ENCODE measurements around the gene PHAX. TPM values are rescaled to one million over a fixed set of nuclear protein-coding genes. Genes with fewer than 3 reads are reported as not detected.
"Not testable (repeated sequence)": the region's sequence is repeated elsewhere in the genome, so short reads cannot be mapped to it uniquely, and the experiment has no call there.

Gene PHAX
- total RNA-seq, 1 donor from 2014 or later = 27.6 TPM

DNA sequence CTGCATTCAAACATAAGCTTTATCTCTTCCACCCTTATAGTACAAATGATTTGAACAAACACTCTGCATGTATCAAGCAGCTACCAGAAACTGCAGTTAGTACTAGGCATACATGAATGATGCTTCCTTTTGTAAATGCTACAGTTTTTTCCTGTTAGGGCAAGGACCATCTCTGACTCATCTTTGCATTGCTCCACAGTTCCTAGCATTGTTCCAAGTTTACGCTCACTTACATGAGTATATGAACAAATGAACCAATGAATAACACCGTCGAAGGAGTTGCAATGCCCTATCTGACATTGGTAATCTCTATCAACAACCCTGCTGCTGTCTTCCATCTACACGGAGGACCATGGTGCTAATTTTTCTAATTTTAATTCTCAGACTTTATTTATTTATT is 3.6 kb upstream of the PHAX start:
- ATAC-seq = no peak
- no peak for DNase-seq (ENCODE audit: missing footprints)
- intact Hi-C loops (cut with DNase I) = loop anchor here (5.0 kb wide), 1 partner anchor 245 kb away; no protein-coding TSS in a partner anchor

DNA sequence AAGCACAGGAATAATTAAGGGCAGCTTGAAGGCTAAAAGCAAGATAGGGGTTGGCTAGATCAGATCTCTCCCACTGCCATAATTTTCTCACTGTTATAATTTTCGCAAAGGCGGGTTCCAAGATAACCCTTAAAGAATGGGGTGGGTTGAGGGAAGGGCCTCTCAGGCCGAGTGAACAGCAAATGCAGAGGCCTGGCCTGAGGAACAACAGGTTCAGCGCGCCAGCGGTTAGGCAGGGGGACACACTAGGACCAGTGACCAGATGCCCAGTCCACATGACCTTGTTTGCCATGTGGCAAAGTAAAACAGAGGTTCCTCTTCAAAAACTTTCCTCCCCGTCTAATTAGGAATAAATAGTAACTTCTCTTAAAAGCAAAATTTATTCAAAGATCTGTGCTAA is 1.2 kb upstream of the PHAX start:
- no peak for DNase-seq (ENCODE audit: missing footprints)
- intact Hi-C loops (cut with DNase I) = loop anchor here (5.0 kb wide), 1 partner anchor 247 kb away; no protein-coding TSS in a partner anchor
- no peak for ATAC-seq

DNA sequence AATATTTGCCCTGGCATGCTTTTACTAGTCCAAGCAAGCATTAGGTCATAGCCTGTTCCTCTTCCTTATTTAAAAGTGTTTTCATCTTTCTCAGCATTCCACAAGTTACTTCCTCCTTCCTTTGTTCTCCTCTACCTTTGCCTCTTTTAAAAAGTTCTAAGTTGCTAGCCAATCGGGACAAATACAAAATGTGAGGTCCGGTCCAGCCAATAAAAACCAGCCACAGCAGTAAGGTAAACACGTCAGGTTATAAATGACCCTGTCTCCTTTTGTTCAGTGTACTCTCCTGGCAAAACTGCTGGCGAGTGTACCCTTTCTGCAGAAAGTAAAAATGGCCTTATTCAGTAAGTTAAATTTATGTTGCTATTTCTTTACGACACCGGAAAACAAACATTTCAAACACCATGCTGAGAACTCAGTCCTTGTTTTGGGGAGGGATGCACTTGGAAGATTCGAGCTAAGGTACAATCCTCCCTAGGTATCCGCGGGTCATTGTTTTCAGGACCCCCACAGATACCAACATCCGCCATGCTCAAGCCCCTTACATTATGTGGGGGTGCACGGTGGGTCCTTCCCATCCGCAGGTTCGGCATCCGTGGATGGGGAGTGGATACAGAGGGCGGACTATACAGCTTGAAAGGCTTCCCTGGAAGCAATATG is 646 bp upstream of the PHAX start:
- not testable (repeated sequence) for ATAC-seq; DNase-seq (ENCODE audit: missing footprints)
- intact Hi-C loops (cut with DNase I) = loop anchor here (5.0 kb wide), 1 partner anchor 248 kb away; no protein-coding TSS in a partner anchor

DNA sequence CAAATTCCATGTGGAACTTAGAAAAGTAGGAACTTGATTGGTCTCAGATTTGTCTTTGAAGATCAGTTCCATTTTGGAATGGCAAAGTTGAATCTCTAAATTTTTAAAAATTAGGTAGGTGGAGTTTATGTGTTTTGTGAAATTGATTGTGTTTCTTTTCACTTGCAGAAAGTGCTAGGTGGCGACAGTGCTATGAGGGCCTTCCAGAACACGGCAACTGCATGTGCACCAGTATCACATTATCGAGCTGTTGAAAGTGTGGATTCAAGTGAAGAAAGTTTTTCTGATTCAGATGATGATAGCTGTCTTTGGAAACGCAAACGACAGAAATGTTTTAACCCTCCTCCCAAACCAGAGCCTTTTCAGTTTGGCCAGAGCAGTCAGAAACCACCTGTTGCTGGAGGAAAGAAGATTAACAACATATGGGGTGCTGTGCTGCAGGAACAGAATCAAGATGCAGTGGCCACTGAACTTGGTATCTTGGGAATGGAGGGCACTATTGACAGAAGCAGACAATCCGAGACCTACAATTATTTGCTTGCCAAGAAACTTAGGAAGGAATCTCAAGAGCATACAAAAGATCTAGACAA is 2.8 kb downstream of the PHAX start:
- no peak for ATAC-seq
- DNase-seq (ENCODE audit: missing footprints) = no peak
- intact Hi-C loops (cut with DNase I) = no loop called here

DNA sequence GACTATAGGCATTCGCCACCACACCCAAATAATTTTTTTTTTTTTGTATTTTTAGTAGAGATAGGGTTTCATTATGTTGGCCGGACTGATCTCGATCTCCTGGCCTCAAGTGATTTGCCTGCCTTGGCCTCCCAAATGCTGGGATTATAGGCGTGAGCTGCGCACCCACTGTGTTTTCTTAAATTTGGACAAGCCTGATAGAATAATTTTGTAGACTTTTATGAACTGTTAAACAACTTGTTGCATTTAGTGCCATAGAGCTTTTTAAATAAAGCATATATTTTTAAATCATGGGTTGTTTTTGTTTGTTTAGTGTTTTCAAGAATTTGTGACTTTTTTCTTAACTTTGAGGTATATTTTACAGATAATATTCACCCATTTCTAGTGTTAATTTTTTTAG is 4.8 kb downstream of the PHAX start:
- ATAC-seq = no peak
- intact Hi-C loops (cut with DNase I) = no loop called here
- no peak for DNase-seq (ENCODE audit: missing footprints)

DNA sequence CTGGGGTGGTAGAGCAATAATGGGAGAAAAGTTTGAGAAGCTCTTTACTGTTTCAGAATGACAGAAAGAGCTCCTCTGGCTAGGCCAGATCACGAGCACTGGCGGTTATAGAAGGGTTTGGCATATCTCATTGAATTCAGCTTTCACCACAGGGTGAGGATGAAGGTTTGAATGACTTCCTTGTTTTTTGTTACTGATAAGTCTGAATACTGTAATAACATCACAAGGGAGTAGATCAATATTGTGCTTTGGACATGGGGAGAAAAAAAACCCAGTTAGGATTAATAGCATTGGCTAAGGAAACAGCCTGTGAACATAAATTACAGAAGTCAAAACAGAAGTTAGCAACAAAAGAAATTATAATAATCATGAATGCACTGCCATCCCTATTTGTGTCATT is 9.4 kb downstream of the PHAX start:
- intact Hi-C loops (cut with DNase I) = no loop called here
- no peak for DNase-seq (ENCODE audit: missing footprints)
- no peak for ATAC-seq

DNA sequence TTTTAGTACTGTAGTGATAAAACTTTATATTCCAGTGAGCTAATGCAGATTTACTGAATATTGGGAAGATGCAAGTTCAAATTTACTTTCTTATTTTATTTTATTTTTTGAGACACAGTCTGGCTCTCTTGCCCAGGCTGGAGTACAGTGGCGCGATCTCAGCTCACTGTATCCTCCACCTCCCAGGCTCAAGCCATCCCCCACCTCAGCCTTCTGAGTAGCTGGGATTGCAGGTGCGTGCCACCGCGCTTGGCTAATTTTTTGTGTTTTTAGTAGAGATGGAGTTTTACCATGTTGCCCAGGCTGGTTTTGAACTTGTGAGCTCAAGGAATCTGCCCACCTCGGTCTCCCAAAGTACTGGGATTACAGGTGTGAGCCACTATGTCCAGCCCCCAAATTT is 9.9 kb downstream of the PHAX start:
- intact Hi-C loops (cut with DNase I) = no loop called here

DNA sequence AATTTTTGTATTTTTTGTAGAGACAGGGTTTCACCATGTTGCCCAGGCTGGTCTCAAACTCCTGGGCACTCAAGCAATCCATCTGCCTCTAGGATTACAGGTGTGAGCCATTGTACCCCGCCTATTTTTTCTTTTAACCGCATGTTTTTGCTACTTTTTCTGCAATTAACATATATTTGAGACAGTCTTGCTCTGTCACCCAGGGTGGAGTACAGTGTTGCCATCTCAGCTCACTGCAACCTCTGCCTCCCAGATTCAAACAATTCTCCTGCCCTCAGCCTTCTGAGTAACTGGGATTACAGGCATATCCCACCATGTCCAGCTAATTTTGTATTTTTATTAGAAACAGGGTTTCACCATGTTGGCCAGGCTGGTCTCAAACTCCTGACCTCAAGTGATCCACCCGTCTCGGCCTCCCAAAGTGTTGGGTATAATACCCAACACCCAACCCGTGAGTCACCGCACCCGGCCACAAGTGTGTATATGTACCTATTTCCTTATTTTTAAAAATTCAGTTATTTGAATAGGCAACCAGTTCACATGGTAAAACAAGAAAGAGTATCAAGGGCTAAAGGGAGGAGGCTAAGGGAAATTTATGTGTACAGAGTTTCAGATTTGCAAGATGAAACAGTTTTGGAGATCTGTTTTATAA is 13.3 kb downstream of the PHAX start:
- DNase-seq (ENCODE audit: missing footprints) (no peak), ATAC-seq (no peak)
- intact Hi-C loops (cut with DNase I) = no loop called here

More for the DNA sequence above, 9.9 kb downstream of the PHAX start:
- ATAC-seq (no peak), DNase-seq (ENCODE audit: missing footprints) (no peak)

DNA sequence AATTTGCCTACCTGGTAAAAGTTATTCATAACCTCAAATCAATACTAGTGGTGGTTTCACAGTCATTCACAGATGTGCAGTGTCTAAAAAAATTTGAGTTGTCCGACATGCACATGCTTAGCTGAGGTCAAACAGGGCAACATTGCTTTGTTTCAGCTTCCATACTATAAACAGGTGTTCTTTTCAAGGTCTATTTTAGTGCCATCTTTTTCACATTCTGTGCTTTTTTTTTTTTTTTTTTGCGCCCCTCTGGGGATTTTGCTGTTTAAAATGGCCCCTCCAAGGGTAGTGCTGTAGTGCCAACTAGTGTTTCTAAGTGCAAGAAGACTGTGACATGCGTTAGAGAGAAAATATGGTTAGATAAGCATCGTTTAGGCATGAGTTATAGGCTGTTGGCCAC is 14.5 kb downstream of the PHAX start:
- intact Hi-C loops (cut with DNase I) = no loop called here
- no peak for ATAC-seq
- DNase-seq (ENCODE audit: missing footprints) = no peak

DNA sequence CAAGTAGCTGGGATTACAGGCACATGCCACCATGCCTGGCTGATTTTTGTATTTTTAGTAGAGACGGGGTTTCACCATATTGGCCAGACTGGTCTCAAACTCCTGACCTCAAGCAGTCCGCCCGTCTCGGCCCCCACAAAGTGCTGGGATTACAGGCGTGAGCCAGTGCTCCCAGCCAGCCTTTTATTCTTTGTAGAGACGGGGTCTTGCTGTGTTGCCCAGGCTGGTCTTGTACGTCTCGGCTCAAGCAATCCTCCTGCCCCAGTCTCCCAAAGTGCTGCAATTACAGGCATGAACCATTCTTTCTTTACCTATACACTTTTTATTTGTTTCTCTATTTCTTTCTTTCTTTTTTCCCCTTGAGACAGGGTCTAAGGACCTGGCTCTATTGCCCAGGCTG is 16.9 kb downstream of the PHAX start:
- DNase-seq (ENCODE audit: missing footprints); ATAC-seq; intact Hi-C loops (cut with DNase I): not testable (repeated sequence)

DNA sequence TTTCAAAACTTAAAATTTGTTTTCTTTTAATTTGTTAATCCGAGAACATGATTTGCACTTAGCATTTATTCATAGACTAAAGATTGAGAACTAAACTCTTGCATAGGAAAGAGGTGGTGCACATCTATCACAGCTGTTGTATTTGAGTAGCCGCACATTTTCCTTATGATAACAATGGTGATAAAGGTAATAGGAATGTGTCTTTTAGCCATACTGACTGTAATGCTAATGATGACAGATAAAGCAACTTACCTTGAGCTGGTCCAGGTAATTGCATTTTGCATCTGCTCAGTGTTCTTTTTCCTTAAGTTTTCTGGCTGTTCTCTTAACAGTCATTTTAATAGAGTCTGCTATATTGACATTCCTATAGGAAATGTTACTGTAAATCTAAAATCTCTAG is 19.0 kb downstream of the PHAX start:
- intact Hi-C loops (cut with DNase I) = no loop called here
- no peak for ATAC-seq
- DNase-seq (ENCODE audit: missing footprints) = no peak

DNA sequence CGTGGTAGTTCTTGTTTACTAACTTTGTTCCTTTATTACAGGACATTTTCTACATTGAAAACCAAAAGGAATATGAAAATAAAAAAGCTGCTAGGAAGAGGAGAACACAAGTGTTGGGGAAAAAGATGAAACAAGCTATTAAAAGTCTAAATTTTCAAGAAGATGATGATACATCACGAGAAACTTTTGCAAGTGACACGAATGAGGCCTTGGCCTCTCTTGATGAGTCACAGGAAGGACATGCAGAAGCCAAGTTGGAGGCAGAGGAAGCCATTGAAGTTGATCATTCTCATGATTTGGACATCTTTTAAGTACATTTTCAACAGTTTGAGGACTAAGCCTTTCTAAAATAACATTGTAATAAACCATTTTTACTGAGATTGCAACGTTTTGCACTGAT is 23.8 kb downstream of the PHAX start:
- DNase-seq (ENCODE audit: missing footprints) (no peak), ATAC-seq (no peak)
- intact Hi-C loops (cut with DNase I) = no loop called here

DNA sequence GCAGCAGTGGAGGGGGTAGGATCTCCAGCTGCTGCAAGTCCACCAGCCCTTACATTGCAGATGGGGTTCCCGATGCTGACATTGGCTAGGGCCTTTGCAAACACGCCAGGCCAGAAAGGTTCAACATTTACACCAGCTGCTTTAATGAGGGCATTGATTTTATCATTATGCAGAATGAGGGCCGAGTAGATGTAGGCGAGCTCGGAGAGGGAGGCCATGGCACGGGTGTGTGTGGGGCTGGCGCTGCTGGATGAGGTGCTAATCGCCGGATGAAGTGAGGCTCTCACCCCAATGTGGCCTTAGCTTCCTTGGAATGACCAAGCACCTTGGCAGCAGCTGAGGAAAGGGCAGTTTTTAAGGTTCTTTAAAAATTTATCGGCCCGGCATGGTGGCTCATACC is 27.4 kb downstream of the PHAX start:
- DNase-seq (ENCODE audit: missing footprints) (no peak), ATAC-seq (no peak)

DNA sequence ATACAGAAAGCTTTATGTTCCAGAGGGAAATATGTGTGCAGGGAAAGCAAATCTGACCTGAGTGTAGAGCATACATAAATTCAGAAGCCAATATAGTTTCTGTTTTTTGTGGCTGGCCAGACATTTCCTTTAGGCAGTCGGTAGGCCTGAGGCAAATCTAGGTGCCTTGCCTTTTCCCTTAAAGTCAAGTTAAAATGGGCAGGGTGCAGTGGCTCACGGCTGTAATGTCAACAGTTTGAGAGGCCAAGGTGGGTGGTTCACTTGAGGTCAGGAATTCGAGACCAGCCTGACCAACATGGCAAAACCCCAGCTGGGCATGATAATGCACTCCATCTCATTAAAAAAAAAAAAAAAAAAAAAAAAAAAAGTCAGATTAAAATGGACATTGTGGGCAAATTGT is 31.2 kb downstream of the PHAX start:
- ATAC-seq (no peak), DNase-seq (ENCODE audit: missing footprints) (no peak)
- intact Hi-C loops (cut with DNase I) = no loop called here

More for the DNA sequence above, 27.4 kb downstream of the PHAX start:
- intact Hi-C loops (cut with DNase I) = no loop called here

DNA sequence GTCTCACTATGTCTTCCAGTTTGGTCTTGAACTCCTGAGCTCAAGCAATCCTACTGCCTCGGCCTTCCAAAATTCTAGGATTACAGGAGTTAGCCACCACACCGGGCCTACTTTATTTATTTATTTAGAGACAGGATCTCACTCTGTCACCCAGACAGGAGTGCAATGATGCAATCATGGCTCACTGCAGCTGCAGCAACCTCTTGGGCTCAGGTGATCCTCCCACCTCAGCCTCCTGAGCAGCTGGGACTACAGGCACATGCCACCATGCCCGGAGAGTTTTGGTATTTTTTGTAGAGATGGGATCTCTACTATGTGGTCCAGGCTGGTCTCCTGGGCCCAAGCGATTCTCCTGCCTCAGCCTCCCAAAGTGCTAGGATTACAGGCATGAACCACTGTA is 32.8 kb downstream of the PHAX start:
- intact Hi-C loops (cut with DNase I) = no loop called here
- ATAC-seq = no peak
- DNase-seq (ENCODE audit: missing footprints) = no peak

DNA sequence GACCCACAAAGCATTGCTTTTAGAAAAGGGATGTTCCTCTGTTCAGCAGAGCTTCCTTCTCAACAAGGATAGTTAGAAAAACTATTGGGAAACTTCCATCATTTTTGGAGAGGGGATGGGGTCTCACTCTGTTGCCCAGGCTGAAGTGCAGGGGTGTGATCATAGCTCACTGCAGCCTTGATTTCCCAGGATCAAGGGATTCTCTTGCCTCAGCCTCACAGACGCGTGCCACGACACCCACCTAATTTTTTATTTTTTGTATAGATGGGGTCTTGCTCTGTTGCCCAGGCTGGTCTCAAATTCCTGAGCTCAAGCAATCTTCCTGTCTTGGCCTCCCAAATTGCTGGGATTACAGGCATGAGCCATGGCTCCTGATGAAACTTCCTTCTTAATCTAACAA is 34.8 kb downstream of the PHAX start:
- no peak for DNase-seq (ENCODE audit: missing footprints)
- intact Hi-C loops (cut with DNase I) = no loop called here
- no peak for ATAC-seq

DNA sequence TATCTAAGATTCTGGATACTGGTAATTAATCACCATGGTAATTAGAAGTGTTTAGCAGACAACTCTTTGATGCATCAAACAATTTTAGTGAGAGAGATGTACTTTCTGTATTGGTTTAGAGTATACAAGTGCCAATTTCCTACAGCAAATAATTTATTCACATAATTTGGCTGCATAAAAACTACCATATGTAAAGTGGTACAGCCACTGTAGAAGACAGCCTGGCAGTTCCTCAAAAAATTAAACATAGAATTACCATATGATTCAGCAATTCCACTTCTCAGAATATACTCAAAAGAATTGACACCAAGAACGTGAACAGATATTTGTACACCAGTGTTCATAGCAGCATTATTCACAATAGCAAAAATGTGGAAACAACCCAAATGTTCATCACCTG is 36.2 kb downstream of the PHAX start:
- intact Hi-C loops (cut with DNase I) = no loop called here
- no peak for ATAC-seq
- DNase-seq (ENCODE audit: missing footprints) = no peak

DNA sequence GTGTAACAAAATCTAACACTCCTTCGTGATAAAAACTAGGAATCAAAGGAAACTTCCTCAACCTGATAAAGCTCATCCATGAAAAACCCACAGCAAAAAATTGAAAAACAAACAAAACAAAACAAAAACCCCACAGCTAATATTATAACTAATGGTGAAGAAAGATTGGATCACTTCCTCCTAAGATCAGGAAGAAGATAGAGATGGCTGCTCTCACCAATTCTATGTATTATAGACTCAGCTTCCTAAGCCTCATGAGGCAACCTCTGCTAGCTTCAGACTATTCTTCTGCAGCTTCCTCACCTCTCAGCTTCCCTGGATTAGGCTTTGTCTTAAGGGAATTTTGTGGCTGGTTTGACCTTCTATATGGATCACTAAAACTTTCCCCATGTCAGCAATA is 40.1 kb downstream of the PHAX start:
- ATAC-seq = no peak
- DNase-seq (ENCODE audit: missing footprints) = no peak
- intact Hi-C loops (cut with DNase I) = no loop called here

DNA sequence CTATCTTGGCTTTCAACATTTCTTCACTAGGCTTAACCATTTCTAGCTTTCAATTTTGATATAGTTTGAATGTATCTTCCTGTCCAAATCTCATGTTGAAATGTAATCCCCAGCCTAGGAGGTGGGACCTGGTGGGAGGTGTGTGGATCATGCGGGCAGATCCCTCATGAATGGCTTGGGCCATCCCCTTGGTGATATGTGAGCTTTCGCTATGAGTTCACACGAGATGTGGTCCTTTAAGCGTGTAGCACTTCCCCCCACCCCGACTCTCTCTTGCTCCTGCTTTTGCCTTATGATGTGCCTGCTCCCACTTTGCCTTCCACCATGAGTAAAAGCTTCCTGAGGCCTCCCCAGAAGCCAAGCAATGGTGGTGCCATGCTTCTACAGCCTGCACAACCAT is 40.6 kb downstream of the PHAX start:
- ATAC-seq = no peak
- no peak for DNase-seq (ENCODE audit: missing footprints)
- intact Hi-C loops (cut with DNase I) = no loop called here

DNA sequence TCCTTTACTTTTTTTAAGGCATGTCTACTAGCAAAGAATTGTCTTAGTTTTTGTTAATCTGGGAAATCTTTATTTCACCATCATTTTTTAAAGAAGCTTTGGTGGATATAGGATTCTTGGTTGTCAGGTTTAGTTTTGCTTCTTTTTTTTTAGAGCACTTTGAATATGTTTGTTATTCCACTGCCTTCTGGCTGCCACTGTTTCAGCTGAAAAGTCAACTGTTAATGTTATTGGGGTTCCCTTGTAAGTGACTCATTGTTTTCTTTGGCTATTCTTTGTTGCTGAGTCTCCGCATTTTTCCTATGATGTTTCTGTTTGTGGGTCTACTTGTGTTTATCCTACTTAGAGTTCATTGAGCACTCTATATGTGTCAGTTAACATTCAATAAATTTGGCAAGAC is 44.4 kb downstream of the PHAX start:
- intact Hi-C loops (cut with DNase I) = no loop called here
- no peak for DNase-seq (ENCODE audit: missing footprints)
- no peak for ATAC-seq

Measured in Right ventricle myocardium inferior (tissue), 1 donor.